ENCODE results near the gene SCN4B. TPM values are rescaled to one million over a fixed set of nuclear protein-coding genes. Genes with fewer than 3 reads are reported as not detected.
A peak's percentile ranks its signal among the peaks of the same experiment; 100 is the strongest.

SCN4B gene
- total RNA-seq, 4 donors from 2014 or later: 3.7 to 8.4 (median 4.4) TPM

DNA sequence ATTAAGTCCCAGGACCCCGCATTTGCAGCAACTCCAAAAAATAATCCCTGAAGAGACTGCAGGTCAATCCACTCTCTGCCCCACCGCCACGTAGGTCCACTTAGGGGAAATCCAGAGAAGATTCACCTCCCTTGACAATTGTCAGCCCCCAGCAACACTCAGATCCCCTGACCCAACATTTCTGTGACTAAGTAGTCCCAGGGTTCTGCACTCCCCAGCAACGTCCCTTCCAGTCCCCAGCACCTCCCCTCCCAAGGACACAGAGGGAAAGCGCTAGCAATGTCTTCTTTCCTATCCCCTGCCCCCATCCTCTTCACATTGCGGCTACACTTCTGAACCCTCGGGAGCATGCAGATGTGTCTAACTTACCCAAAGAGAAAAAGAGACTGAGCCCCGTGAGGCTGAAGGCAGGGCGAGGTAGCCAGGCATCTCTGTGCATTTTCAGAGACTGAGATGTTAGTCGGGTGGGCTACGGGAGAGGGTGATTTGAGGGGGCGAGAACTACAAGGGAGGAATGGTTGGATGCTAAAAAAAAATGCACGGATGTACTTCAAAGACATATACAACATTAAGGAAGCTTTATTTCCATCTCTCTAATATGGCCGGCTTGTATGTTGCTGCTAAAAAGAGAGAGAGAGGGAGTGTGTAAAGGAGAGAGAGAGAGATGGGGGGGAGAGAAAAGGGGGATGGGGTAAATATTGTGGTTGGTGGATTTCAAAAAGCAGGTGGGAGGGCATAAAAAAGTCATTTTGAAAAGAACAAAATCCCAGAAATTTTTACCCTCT, 23.6 kb upstream of the SCN4B start, which contains the start of gene SCN2B:
Gene SCN2B, minus strand, starts transcription at position 647 of the 785 bp plus-strand sequence. Its CDS starts 208 bp downstream, at position 439.
- Histone ChIP-seq H3K27ac (replicated peaks in 1 of 4) (peak within 1 kb of the TSS; percentile 4 to 51 (median 39)), H3K4me3 (peak within 1 kb of the TSS; percentile 43 to 53 (median 48)), H3K9me3 (no peaks in the 10 kb centered on the region), H3K4me1 (peaks cover 29 to 49% (median 45%) of the 10 kb centered on the region in 4 donors), H3K36me3 (no peaks in the 10 kb centered on the region), H3K27me3 (peaks cover 0 to 3% (median 0%) of the 10 kb centered on the region in 4 donors)
- TF ChIP-seq, protein P1, sequence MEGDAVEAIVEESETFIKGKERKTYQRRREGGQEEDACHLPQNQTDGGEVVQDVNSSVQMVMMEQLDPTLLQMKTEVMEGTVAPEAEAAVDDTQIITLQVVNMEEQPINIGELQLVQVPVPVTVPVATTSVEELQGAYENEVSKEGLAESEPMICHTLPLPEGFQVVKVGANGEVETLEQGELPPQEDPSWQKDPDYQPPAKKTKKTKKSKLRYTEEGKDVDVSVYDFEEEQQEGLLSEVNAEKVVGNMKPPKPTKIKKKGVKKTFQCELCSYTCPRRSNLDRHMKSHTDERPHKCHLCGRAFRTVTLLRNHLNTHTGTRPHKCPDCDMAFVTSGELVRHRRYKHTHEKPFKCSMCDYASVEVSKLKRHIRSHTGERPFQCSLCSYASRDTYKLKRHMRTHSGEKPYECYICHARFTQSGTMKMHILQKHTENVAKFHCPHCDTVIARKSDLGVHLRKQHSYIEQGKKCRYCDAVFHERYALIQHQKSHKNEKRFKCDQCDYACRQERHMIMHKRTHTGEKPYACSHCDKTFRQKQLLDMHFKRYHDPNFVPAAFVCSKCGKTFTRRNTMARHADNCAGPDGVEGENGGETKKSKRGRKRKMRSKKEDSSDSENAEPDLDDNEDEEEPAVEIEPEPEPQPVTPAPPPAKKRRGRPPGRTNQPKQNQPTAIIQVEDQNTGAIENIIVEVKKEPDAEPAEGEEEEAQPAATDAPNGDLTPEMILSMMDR (IDR thresholded peaks at IDR 0.05): no peak
- TF ChIP-seq POLR2AphosphoS5 (IDR thresholded peaks at IDR 0.05) (no peak), POLR2A (IDR thresholded peaks at IDR 0.05; ENCODE audit: low read depth) (no peak), EP300 (IDR thresholded peaks at IDR 0.05) (no peak)
- 32% methylated on average over 14 of the region's 14 CpGs for WGBS
- intact Hi-C loops (cut with DNase I): no loop called here
- no peak for DNase-seq (ENCODE audit: extremely low spot score)

DNA sequence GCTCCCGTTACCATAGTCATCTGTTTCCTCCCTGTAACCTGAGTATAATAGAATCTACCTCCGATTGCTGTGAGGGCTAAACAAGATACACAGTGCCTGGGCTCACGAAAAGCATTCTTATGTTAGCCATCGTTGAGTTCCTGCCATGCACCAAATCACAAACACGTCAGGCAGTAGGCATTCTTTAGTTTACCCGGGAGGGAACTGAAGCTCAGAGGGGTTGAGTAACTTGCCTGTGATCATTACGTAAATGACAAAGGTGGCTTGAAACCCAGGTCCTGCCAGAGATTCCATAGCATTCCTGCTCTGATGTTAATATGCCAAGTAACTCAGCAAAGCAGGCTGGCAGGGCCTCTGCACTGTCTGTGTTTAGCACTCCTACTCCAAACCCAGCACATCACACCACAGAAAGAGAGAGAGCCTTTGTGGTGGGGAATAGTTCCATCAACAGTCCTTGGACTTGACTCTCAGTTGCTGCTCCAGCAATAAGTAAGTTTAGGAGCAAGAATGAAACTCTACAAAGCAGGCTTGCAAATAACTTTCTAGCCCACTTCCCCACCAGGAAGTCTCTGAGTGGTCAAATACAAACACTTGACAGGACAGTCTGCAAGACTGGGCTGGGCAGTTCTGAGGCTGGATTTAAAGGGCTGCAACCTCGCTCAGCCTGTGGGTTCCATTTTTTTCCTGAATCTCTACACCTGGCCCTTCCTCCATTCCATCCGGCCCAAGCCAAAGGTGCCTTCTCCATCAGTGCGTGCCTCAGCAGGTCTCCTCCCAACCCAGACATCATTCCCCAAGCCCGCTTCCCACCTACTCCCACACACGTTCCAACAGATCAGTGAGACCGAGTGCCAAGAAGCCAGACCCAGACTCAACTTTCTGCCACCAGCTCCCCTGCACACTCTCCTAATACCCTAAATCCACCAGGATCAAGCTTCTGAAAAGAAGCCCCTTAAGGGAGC, 22.7 kb upstream of the SCN4B start:
- H3K4me1 ChIP-seq: peaks cover 31 to 47% (median 42%) of the 10 kb centered on the region in 4 donors
- TF ChIP-seq POLR2AphosphoS5 (IDR thresholded peaks at IDR 0.05): no peak
- H3K4me3 ChIP-seq: peak overlapping the region in 3 of 4 donors; percentile 43 to 53 (median 47)
- intact Hi-C loops (cut with DNase I): no loop called here
- no peaks in the 10 kb centered on the region for H3K36me3 ChIP-seq
- H3K27ac ChIP-seq (replicated peaks in 1 of 4): peak overlapping the region; percentile 4 to 51 (median 39)
- WGBS: 61% methylated on average over 12 of the region's 13 CpGs
- no peak for DNase-seq (ENCODE audit: extremely low spot score)
- peaks cover 0 to 9% (median 0%) of the 10 kb centered on the region in 4 donors for H3K27me3 ChIP-seq
- H3K9me3 ChIP-seq: no peaks in the 10 kb centered on the region

DNA sequence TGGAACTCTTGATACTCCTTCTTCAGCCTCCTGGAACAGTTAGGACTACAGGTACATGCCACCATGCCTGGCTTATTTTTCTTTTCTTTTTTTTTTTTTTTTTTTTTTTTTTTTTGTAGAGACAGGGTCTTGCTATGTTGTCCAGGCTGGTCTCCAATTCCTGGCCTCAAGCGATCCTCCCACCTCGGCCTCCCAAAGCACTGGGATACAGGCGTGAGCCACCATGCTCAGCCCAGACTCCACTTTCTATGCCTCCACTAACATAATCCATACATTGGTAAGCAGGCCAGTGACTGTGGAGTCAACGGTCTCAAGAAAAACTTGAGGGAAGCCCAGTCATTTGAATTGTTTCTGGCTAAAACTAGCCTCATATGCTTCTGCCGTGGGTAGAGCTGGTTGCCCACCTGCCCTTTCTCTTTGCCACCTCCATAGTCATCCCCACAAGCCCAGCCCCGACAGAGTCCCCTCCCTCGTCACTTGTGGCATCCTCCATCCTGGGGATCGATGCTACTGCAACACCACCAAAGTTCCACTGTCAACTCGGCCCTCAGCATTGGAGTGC, 21.5 kb upstream of the SCN4B start:
- Histone ChIP-seq H3K4me3 (no peak overlapping the region), H3K27me3 (peaks cover 0 to 12% (median 0%) of the 10 kb centered on the region in 4 donors), H3K36me3 (no peaks in the 10 kb centered on the region), H3K27ac (replicated peaks in 1 of 4) (no peak overlapping the region), H3K9me3 (no peaks in the 10 kb centered on the region), H3K4me1 (peaks cover 24 to 46% (median 37%) of the 10 kb centered on the region in 4 donors)
- TF ChIP-seq POLR2AphosphoS5 (IDR thresholded peaks at IDR 0.05) (no peak), EP300 (IDR thresholded peaks at IDR 0.05) (no peak), POLR2A (IDR thresholded peaks at IDR 0.05; ENCODE audit: low read depth) (no peak)
- TF ChIP-seq, protein P1 (IDR thresholded peaks at IDR 0.05): no peak
- intact Hi-C loops (cut with DNase I): no loop called here
- DNase-seq (ENCODE audit: extremely low spot score): no peak
- WGBS: 87% methylated on average over 9 of the region's 9 CpGs

DNA sequence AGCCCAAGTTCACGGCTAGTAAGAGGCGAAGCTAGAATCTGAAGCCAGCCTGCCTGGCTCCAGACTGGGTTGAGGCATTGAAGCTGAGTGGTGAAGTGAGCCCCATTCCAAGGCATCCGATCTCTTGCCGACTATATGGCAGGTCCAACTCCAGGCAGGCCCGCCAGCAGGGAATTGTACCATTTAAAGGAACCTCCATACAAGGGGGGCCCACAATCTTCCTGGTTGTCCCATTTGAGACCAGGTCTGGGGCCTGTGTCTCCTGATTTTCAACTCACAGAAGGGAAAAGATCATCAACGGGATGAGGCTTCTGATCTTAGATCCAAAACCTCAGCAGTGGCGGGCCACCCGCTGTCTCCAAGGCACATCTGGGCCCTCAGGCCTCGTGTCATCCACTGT, 19.7 kb upstream of the SCN4B start:
- TF ChIP-seq POLR2AphosphoS5 (IDR thresholded peaks at IDR 0.05) (no peak), POLR2A (IDR thresholded peaks at IDR 0.05; ENCODE audit: low read depth) (no peak), EP300 (IDR thresholded peaks at IDR 0.05) (no peak)
- TF ChIP-seq, protein P1 (IDR thresholded peaks at IDR 0.05): no peak
- no peak for DNase-seq (ENCODE audit: extremely low spot score)
- 81% methylated on average over 9 of the region's 9 CpGs for WGBS
- Histone ChIP-seq H3K4me1 (peaks cover 24 to 49% (median 39%) of the 10 kb centered on the region in 4 donors), H3K27me3 (peaks cover 0 to 16% (median 0%) of the 10 kb centered on the region in 4 donors), H3K36me3 (peaks cover 0 to 4% (median 2%) of the 10 kb centered on the region in 4 donors), H3K27ac (replicated peaks in 1 of 4) (no peak overlapping the region), H3K9me3 (no peaks in the 10 kb centered on the region), H3K4me3 (no peak overlapping the region)
- intact Hi-C loops (cut with DNase I): no loop called here

Data from esophagus muscularis mucosa (tissue), 4 donors.